Stomach (tissue), 9 donors: ENCODE data around the gene LITAF. TPM values are rescaled to one million over a fixed set of nuclear protein-coding genes. Genes with fewer than 3 reads are reported as not detected.
A peak's percentile ranks its signal among the peaks of the same experiment; 100 is the strongest.
"Not testable (repeated sequence)": the region's sequence is repeated elsewhere in the genome, so short reads cannot be mapped to it uniquely, and the experiment has no call there.

ENCODE experiments used
- DNase-seq, 2 donors: peaks; one replicate each; pipeline versions ENCODE4 v3.0.0 to v3.0.0-alpha.2; 2013 to 2019
- H3K27ac ChIP-seq, 5 donors: fragments of 200-600 bp in 4 of 5; sonication (generic) in 4 of 5; one replicate each; pipeline ENCODE4 v1.5.1; 2013 to 2019; ENCODE audit warnings: mild to moderate bottlenecking in 1 of 5, moderate library complexity in 1 of 5
- H3K27me3 ChIP-seq, 3 donors: fragments of 200-600 bp; sonication (generic); one replicate each; pipeline ENCODE4 v1.5.1; 2017 to 2019; ENCODE audit warnings: mixed run types in 1 of 3
- H3K36me3 ChIP-seq, 4 donors: fragments of 200-600 bp; sonication (generic); 1 replicate in 3 of 4; 2 replicates in 1 of 4; pipeline ENCODE4 v1.5.1; 2016 to 2019
- H3K4me1 ChIP-seq, 4 donors: fragments of 200-600 bp; sonication (generic); one replicate each; pipeline ENCODE4 v1.5.1; 2016 to 2019
- H3K4me3 ChIP-seq, 4 donors: fragments of 200-600 bp; sonication (generic) in 3 of 4; one replicate each; pipeline ENCODE4 v1.5.1; 2016 to 2019; ENCODE audit warnings: mild to moderate bottlenecking in 1 of 4
- H3K9me3 ChIP-seq, 4 donors: fragments of 200-600 bp; sonication (generic); one replicate each; pipeline ENCODE4 v1.5.1; 2016 to 2019
- EP300 ChIP-seq: sonication (generic); formaldehyde crosslinking; IDR thresholded peaks from one replicate; pipeline ENCODE4 v1.6.1; 2017; ENCODE audit warnings: antibody characterized with exemption
- POLR2A ChIP-seq, 4 donors: fragments of 450-650 bp; IDR thresholded peaks; one replicate each; pipeline ENCODE4 v1.6.1; 2016; ENCODE audit warnings: antibody characterized with exemption in 4 of 4, control low read depth in 2 of 4, mild to moderate bottlenecking in 1 of 4, moderate library complexity in 1 of 4
- POLR2AphosphoS5 ChIP-seq, 3 donors: sonication (generic); formaldehyde crosslinking; IDR thresholded peaks; one replicate each; pipeline ENCODE4 v1.6.1; 2016; ENCODE audit warnings: antibody characterized with exemption in 3 of 3
- WGBS, 5 donors: extraction: QIAGEN DNeasy Blood & Tissue Kit in 3 of 5; methylation state at CpG; one replicate each; pipeline versions ENCODE4 v1.1.5 to v1.1.7; 2013 to 2018; 5-methylcytosine and 5-hydroxymethylcytosine counted together
- intact Hi-C: fragments of 100-400 bp; cut with DNase I; formaldehyde crosslinking; loops from one replicate; pipeline ENCODE4 v1.15.1; 2023; ENCODE audit warnings: low total_unique reads
- polyA plus RNA-seq, 3 donors: library from polyadenylated mRNA; stranded (reverse); fragments of 200-250 nt; gene quantifications; one replicate each; pipeline ENCODE4 v1.2.3, GENCODE V29; 2013
- total RNA-seq, 5 donors: library from RNA; depleted of rRNA; stranded (reverse); fragments of >200 nt; gene quantifications; one replicate each; pipeline versions ENCODE4 v1.1.0 to v1.2.3, GENCODE V29; 2014 to 2016
- TF ChIP-seq, protein P1 (sequence below), 7 experiments: fragments of 450-650 bp in 4 of 7; fragments of 200-600 bp in 3 of 7; sonication (generic) in 3 of 7; IDR thresholded peaks; one replicate each; pipeline ENCODE4 v1.5.1; 2016 to 2019; ENCODE audit warnings: antibody characterized with exemption in 7 of 7, control low read depth in 2 of 7, mild to moderate bottlenecking in 1 of 7
- donor health status: healthy with polysubstance abuse.
- donor health status: Bipolar disorder and iron deficiency.
- donor health status: healthy.

The LITAF gene
- total and polyA plus RNA-seq, 8 donors, result 9.8 to 211 (median 60.2) TPM

DNA sequence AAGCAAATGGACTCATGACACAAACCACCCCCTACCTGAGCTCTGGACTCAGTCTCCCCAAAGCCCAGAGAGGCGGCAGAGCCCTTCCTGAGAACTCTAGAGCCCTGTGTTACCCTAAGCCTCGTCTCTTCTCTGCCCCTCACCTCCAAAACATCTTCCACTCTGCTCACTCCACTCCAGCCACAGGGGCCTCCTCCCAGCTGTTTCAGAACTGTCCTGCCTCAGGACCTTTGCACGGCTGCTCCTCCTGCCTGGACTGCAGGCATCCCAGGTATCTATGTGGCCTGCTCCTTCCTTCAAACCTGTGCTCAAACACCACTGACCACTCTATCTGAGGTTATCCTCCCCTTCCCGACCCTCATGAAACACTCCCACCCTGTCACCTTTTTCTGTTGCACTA is 12.9 kb upstream of the LITAF start:
- Histone ChIP-seq H3K9me3 (no peaks in the 10 kb centered on the region), H3K27me3 (no peaks in the 10 kb centered on the region), H3K4me1 (peaks cover 10 to 46% (median 17%) of the 10 kb centered on the region in 4 donors), H3K36me3 (no peaks in the 10 kb centered on the region), H3K4me3 (no peak overlapping the region), H3K27ac (peak overlapping the region in 2 of 5 donors; percentile 79 to 80)
- DNase-seq, result no peak
- intact Hi-C loops, result no loop called here
- WGBS, 5 donors, result 91 to 97% (median 95%) methylated on average over 4 of the region's 4 CpGs
- TF ChIP-seq POLR2AphosphoS5 (IDR thresholded peaks at IDR 0.05), result no peak
- TF ChIP-seq, protein P1, sequence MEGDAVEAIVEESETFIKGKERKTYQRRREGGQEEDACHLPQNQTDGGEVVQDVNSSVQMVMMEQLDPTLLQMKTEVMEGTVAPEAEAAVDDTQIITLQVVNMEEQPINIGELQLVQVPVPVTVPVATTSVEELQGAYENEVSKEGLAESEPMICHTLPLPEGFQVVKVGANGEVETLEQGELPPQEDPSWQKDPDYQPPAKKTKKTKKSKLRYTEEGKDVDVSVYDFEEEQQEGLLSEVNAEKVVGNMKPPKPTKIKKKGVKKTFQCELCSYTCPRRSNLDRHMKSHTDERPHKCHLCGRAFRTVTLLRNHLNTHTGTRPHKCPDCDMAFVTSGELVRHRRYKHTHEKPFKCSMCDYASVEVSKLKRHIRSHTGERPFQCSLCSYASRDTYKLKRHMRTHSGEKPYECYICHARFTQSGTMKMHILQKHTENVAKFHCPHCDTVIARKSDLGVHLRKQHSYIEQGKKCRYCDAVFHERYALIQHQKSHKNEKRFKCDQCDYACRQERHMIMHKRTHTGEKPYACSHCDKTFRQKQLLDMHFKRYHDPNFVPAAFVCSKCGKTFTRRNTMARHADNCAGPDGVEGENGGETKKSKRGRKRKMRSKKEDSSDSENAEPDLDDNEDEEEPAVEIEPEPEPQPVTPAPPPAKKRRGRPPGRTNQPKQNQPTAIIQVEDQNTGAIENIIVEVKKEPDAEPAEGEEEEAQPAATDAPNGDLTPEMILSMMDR (IDR thresholded peaks at IDR 0.05), result no peak
- TF ChIP-seq EP300, result no peak
- no peak for TF ChIP-seq POLR2A (IDR thresholded peaks at IDR 0.05)

DNA sequence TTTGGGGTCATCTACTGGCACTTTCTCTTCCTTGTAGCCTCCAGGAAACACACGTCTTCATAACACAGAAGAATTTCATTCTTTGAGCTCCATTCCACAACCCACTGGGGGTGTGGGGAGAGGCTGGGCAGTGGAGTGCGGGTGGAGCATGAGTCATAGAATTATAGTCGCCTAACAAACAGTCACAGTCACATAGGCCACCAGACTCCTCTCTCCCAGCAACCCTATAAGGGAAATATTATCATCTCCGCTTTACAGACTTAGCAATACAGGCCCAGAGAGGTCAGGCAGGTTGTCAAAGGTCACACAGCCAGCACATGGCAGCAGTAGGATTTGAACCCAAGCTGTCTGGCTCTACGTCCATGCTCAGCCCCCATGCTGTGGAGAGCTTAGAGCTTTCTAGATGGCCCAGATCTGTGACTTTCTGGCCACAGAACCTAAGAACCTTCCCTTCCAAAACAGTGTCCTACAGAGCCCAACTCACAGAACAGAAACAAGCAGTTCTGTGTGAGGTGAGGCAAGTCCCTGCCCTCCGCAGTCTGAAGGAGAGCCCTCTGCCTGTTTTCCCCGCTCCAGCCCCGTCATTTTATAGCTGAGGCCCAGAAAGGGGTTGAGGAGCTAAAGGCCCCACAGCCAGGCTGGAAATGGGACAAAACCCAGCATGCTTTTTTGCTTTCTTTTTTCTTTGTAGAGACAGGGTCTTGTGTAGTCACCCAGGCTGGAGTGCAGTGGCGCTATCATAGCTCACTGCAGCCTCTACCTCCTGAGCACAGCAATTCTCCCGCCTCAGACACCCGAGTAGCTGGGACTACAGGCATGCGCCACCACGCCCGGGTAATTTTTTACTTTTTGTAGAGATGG is 10.7 kb upstream of the LITAF start:
- DNase-seq, result peak in 1 of 2 donors; percentile 79
- 68 to 77% (median 72%) methylated on average over 14 of the region's 14 CpGs for WGBS, 5 donors
- H3K9me3 ChIP-seq, result no peaks in the 10 kb centered on the region
- H3K27ac ChIP-seq, result peak overlapping the region; percentile 34 to 80 (median 62)
- H3K4me1 ChIP-seq, result peaks cover 10 to 30% (median 17%) of the 10 kb centered on the region in 4 donors
- no peak overlapping the region for H3K4me3 ChIP-seq
- TF ChIP-seq, protein P1 (IDR thresholded peaks at IDR 0.05), result no peak
- TF ChIP-seq EP300 (no peak), POLR2A (IDR thresholded peaks at IDR 0.05) (no peak), POLR2AphosphoS5 (IDR thresholded peaks at IDR 0.05) (no peak)
- intact Hi-C loops, result no loop called here
- H3K36me3 ChIP-seq, result no peaks in the 10 kb centered on the region
- no peaks in the 10 kb centered on the region for H3K27me3 ChIP-seq

DNA sequence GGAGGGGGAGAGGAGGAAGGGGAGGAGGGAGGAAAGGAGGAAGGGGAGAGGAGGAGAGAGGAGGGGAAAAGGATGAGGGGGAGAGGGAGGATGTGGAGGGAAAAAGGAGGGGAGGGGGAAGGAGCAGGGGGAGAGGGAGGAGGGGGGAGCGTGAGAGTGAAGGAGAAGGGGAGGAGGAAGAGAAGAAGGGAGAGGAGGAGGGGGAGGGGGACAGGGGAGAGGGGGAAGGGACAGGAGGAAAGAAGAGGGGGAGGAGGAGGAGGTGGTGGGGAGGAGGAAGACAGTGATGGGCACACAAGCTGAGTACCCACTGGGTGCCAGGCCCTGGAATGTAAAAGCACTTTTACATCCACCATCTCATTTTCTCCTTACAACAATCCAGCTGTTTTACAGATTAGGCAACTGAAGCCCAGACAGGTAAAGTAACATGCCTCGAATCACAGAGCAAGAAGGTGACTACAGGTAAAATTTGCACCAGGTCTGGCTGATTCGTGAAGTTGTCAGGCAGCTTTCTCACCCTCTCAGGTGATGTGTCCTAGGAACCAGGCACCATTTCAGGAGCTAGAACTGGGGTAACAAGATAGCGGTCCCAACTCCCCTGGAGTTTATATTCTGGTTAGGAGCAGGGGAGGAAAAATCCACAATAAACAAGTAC is 10.0 kb upstream of the LITAF start:
- DNase-seq, result no peak
- 47 to 63% (median 59%) methylated on average over 3 to 4 of the region's 4 CpGs for WGBS, 5 donors
- Histone ChIP-seq H3K27ac (peak overlapping the region; percentile 34 to 80 (median 62)), H3K9me3 (no peaks in the 10 kb centered on the region), H3K27me3 (no peaks in the 10 kb centered on the region), H3K4me1 (peaks cover 10 to 30% (median 17%) of the 10 kb centered on the region in 4 donors), H3K36me3 (no peaks in the 10 kb centered on the region), H3K4me3 (no peak overlapping the region)
- intact Hi-C loops, result no loop called here
- TF ChIP-seq POLR2A (IDR thresholded peaks at IDR 0.05) (no peak), EP300 (no peak), POLR2AphosphoS5 (IDR thresholded peaks at IDR 0.05) (no peak)
- TF ChIP-seq, protein P1 (IDR thresholded peaks at IDR 0.05), result no peak

DNA sequence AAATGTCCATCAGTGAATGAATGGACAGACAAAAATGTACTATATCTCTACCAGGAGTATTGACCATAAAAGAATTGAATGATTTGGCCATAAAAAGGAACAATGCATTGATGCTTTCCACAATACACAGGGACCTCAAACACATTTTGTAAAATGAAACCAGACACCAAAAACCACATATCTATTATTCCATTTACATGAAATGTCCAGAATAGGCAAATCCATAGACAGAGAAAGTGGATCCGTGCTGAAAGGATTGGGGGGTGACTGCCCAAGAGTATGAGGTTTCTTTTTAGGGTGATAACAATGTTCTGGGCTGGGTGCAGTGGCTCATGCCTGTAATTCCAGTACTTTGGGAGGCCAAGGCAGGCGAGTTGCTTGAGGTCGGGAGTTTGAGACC is 6.9 kb upstream of the LITAF start:
- no peaks in the 10 kb centered on the region for H3K36me3 ChIP-seq
- DNase-seq, result no peak
- no peak overlapping the region for H3K27ac ChIP-seq
- H3K27me3 ChIP-seq, result no peaks in the 10 kb centered on the region
- intact Hi-C loops, result no loop called here
- TF ChIP-seq POLR2A (IDR thresholded peaks at IDR 0.05) (no peak), POLR2AphosphoS5 (IDR thresholded peaks at IDR 0.05) (no peak), EP300 (no peak)
- TF ChIP-seq, protein P1 (IDR thresholded peaks at IDR 0.05), result no peak
- no peaks in the 10 kb centered on the region for H3K9me3 ChIP-seq
- peaks cover 10 to 21% (median 17%) of the 10 kb centered on the region in 4 donors for H3K4me1 ChIP-seq
- H3K4me3 ChIP-seq, result no peak overlapping the region
- WGBS, 5 donors, result 63 to 92% (median 81%) methylated on average over 3 of the region's 3 CpGs

DNA sequence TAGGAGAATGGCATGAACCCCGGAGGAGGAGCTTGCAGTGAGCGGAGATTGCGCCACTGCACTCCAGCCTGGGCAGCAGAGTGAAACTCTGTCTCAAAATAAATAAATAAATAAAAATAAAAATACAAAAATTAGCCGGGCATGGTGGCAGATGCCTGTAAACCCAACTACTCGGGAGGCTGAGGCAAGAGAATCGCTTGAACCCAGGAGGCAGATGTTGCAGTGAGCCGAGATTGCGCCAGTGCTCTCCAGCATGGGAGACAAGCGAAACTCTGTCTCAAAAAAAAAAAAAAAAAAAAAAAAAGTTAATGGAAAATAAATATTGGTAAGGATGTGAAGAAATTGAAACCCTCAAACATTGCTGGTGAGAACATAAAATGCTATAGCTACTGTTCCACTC is 6.4 kb upstream of the LITAF start:
- H3K27me3 ChIP-seq, DNase-seq: not testable (repeated sequence)

DNA sequence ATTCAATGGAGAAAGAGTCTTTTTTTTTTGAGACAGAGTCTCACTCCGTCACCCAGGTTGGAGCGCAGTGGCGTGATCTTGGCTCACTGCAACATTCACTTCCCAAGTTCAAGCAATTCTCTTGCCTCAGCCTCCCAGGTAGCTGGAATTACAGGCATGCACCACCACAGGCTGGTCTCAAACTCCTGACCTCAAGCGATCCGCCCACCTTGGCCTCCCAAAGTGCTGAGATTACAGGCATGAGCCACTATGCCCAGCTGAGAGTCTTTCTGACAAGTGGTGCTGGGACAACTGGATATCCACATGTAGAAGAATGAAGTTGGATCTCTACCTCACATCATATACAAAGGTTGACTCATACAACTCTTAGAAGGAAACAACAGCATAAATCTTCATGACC is 4.9 kb upstream of the LITAF start:
- H3K27ac ChIP-seq, DNase-seq, H3K4me3 ChIP-seq, intact Hi-C loops, H3K27me3 ChIP-seq, H3K36me3 ChIP-seq, H3K9me3 ChIP-seq: not testable (repeated sequence)
- H3K4me1 ChIP-seq, result peaks cover 9 to 17% (median 13%) of the 10 kb centered on the region in 4 donors
- WGBS, 5 donors, result 84 to 95% (median 88%) methylated on average over 5 of the region's 5 CpGs

More for the DNA sequence above, 6.4 kb upstream of the LITAF start:
- H3K9me3 ChIP-seq, H3K36me3 ChIP-seq, H3K27ac ChIP-seq, H3K4me3 ChIP-seq, intact Hi-C loops: not testable (repeated sequence)
- peaks cover 10 to 20% (median 18%) of the 10 kb centered on the region in 4 donors for H3K4me1 ChIP-seq
- WGBS, 5 donors, result 88 to 95% (median 92%) methylated on average over 8 to 9 of the region's 9 CpGs
